Stimulated activated CD4-positive, alpha-beta T cell treated with anti-CD3 and anti-CD28 coated beads, Interleukin-2, amount 100 ng/mL, for 24 hours (primary cell): ENCODE measurements around the gene CYP2A7.
"Not testable (repeated sequence)": the region's sequence is repeated elsewhere in the genome, so short reads cannot be mapped to it uniquely, and the experiment has no call there.

Experiments used
- DNase-seq, 2 donors: peaks; one replicate each; pipeline ENCODE4 v3.0.0-alpha.2; 2020

The CYP2A7 gene

DNA sequence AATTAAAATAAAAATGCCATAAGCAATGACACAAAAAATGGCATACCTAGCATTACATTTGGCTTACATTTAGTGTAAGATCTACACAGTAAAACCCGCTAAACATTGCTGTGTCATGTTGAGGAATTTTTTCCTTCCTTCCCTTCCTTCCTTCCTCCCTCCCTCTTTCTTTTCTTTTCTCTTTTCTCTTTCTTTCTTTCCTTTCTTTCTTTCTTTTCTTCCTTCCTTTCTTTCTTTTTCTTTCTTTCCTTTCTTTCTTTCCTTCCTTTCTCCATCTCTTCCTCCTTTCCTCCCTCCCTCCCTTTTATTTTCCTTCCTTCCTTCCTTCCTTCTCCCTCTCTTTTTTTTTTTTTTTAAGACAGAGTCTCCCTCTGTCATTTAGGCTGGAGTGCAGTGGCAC, 43.6 kb downstream of the CYP2A7 start:
- not testable (repeated sequence) for DNase-seq

- no peak for DNase-seq
Observed at GRCh38 chr19:40836754-40837429, 45.1 kb downstream of the CYP2A7 start.

- DNase-seq, result not testable (repeated sequence)
Observed at GRCh38 chr19:40833728-40834533, 48.1 kb downstream of the CYP2A7 start.

GRCh38 chr19:40832431-40832790, 49.6 kb downstream of the CYP2A7 start:
- DNase-seq, result not testable (repeated sequence)

GRCh38 chr19:40831502-40832430, 50.3 kb downstream of the CYP2A7 start:
- DNase-seq, result no peak

GRCh38 chr19:40830741-40831140, 51.3 kb downstream of the CYP2A7 start:
- not testable (repeated sequence) for DNase-seq

GRCh38 chr19:40829205-40829604, 52.8 kb downstream of the CYP2A7 start:
- DNase-seq, result no peak

- DNase-seq, result no peak
Observed at GRCh38 chr19:40827386-40828247, 54.4 kb downstream of the CYP2A7 start.

GRCh38 chr19:40826699-40827385, 55.2 kb downstream of the CYP2A7 start:
- DNase-seq, result peak in 1 of 2 donors; percentile 43

- DNase-seq, result not testable (repeated sequence)
Observed at GRCh38 chr19:40826312-40826698, 55.7 kb downstream of the CYP2A7 start.

GRCh38 chr19:40825460-40826095, 56.5 kb downstream of the CYP2A7 start:
- DNase-seq, result not testable (repeated sequence)
